Caco-2 (cell line): ENCODE results near the gene LAGE3. TPM values are rescaled to one million over a fixed set of nuclear protein-coding genes. Genes with fewer than 3 reads are reported as not detected.

ENCODE experiments used
- BruUV-seq: library from RNA; stranded (reverse); fragments of 400-500 nt; replicated peaks from 2 replicates; lab custom pipeline; 2021; lab: Mats Ljungman, UMichigan
- CTCF ChIA-PET: fragments of 300-600 bp; sonication (Branson Sonifier 250); formaldehyde crosslinking; loops from one replicate; lab custom pipeline; 2022; ENCODE audit warnings: antibody characterized with exemption; lab: Charles Lee
- POLR2A ChIA-PET: fragments of 300-600 bp; sonication (Branson Sonifier 250); formaldehyde crosslinking; loops from one replicate; lab custom pipeline; 2022; ENCODE audit warnings: antibody characterized with exemption; lab: Charles Lee
- DNase-seq, 2 experiments: peaks; one replicate each; pipeline versions ENCODE4 v3.0.0 to v3.0.0-alpha.2; 2020 to 2022
- H3K27me3 ChIP-seq: replicated peaks from 2 replicates; pipeline ENCODE4 v1.6.0; 2011; ENCODE audit warnings: low read length; ENCODE audit not compliant: control insufficient read depth, insufficient read depth
- H3K36me3 ChIP-seq: 2 replicates; pipeline ENCODE4 v1.5.1; 2011; ENCODE audit warnings: low read length; ENCODE audit not compliant: control insufficient read depth, insufficient read depth
- H3K4me1 ChIP-seq: fragments of 250-450 bp; sonication (Bioruptor Pico); 2 replicates; pipeline ENCODE4 v1.5.1; 2020; ENCODE audit warnings: mild to moderate bottlenecking
- H3K4me3 ChIP-seq: 2 replicates; pipeline ENCODE4 v1.5.1; 2011; ENCODE audit warnings: low read depth, mild to moderate bottlenecking, control low read depth, low read length
- H3K9me3 ChIP-seq: fragments of 250-450 bp; sonication (Bioruptor Pico); 2 replicates; pipeline ENCODE4 v1.5.1; 2020; ENCODE audit warnings: mild to moderate bottlenecking, moderate library complexity
- H3K27ac Mint-ChIP-seq: one replicate; pipeline ENCODE4 v1.8.0; 2022; ENCODE audit warnings: mixed read lengths; ENCODE audit not compliant: unreplicated experiment
- H3K27me3 Mint-ChIP-seq: one replicate; pipeline ENCODE4 v1.8.0; 2022; ENCODE audit warnings: mixed read lengths; ENCODE audit not compliant: insufficient read depth, unreplicated experiment
- H3K36me3 Mint-ChIP-seq: one replicate; pipeline ENCODE4 v1.8.0; 2022; ENCODE audit warnings: mild to moderate bottlenecking, mixed read lengths; ENCODE audit not compliant: insufficient read depth, unreplicated experiment
- H3K4me1 Mint-ChIP-seq: one replicate; pipeline ENCODE4 v1.8.0; 2022; ENCODE audit warnings: low read depth, mixed read lengths; ENCODE audit not compliant: unreplicated experiment
- H3K4me3 Mint-ChIP-seq: one replicate; pipeline ENCODE4 v1.8.0; 2022; ENCODE audit warnings: mild to moderate bottlenecking, moderate library complexity, mixed read lengths; ENCODE audit not compliant: unreplicated experiment
- H3K9me3 Mint-ChIP-seq: one replicate; pipeline ENCODE4 v1.8.0; 2022; ENCODE audit warnings: mixed read lengths; ENCODE audit not compliant: unreplicated experiment
- intact Hi-C: fragments of 100-400 bp; cut with micrococcal nuclease; formaldehyde crosslinking; loops from one replicate; pipeline ENCODE4 v1.10.0; 2022; ENCODE audit not compliant: unreplicated experiment
- total RNA-seq: library from RNA; stranded (reverse); gene quantifications from 2 replicates; pipeline ENCODE4 v1.2.3, GENCODE V29; 2022
- TF ChIP-seq, protein P1 (sequence below), 2 experiments: fragments of 200-600 bp in 1 of 2; IDR thresholded peaks; 1 replicate in 1 of 2; 2 replicates in 1 of 2; pipeline versions ENCODE4 v1.5.1 to v1.8.0; 2011 to 2022; ENCODE audit warnings: antibody characterized with exemption in 1 of 2, control low read depth in 1 of 2, inconsistent platforms in 1 of 2, low read depth in 1 of 2, low read length in 1 of 2, mild to moderate bottlenecking in 1 of 2, moderate library complexity in 1 of 2; ENCODE audit not compliant: insufficient read depth in 1 of 2, severe bottlenecking in 1 of 2, unreplicated experiment in 1 of 2

The LAGE3 gene
- total RNA-seq, 1 experiment from 2014 or later: 26.0 TPM

DNA sequence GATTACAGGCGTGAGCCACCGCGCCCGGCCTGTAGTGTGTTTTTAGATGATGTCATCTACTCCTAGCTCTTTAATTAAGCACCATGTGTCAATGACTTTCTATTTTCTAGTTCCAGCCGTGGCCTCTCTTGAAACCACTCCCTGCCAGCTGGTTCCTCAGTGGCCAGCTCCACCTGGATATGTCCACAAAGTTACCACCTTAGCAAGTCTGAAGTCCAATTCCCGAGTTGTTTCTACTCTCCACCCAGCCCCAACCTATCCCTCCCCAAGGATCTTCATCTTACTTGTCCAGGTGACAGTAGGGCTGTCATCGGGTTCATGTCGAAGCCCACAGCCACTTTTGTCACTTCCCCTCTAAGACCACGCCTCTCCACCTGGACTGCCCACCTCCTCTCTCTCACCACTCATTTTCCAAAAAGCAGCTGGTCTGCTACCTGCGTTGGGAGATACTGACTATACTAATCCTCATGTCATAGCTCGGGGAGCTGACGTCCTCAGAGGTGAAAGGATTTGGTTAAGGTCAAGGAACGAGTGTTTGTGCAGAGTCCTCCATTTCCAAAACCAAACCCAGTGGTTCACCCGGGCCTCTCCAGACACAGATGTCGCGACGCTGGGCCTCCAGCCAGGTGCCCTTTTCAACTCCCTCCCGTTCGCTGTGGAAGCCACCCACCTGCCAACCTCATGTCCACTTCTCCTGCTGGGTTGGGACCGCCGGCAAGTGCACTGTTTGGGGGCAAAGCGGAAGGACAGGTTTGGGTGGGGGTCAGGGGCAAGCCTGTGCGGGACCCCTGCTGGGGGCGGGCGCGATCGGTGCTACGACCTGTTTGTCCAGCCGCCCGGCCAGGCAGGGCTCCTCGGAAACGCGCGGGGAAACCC lies 36.2 kb upstream of the LAGE3 start:
- POLR2A ChIA-PET: interaction anchor here (1.1 to 2.0 kb wide), 2 partner anchors 25 to 29 kb away, joined by 3 to 8 read pairs; partner anchors contain the start of genes SLC10A3 and UBL4A
- intact Hi-C loops: loop anchor here (5.0 kb wide), 1 partner anchor 38 kb away; the partner anchor contains the start of gene LAGE3
- TF ChIP-seq, protein P1, sequence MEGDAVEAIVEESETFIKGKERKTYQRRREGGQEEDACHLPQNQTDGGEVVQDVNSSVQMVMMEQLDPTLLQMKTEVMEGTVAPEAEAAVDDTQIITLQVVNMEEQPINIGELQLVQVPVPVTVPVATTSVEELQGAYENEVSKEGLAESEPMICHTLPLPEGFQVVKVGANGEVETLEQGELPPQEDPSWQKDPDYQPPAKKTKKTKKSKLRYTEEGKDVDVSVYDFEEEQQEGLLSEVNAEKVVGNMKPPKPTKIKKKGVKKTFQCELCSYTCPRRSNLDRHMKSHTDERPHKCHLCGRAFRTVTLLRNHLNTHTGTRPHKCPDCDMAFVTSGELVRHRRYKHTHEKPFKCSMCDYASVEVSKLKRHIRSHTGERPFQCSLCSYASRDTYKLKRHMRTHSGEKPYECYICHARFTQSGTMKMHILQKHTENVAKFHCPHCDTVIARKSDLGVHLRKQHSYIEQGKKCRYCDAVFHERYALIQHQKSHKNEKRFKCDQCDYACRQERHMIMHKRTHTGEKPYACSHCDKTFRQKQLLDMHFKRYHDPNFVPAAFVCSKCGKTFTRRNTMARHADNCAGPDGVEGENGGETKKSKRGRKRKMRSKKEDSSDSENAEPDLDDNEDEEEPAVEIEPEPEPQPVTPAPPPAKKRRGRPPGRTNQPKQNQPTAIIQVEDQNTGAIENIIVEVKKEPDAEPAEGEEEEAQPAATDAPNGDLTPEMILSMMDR (IDR thresholded peaks at IDR 0.05; ENCODE audit: insufficient read depth in 1 of 2, low read depth in 1 of 2, low read length in 1 of 2, severe bottlenecking in 1 of 2, unreplicated experiment in 1 of 2): no peak
- BruUV-seq: TSS peak; percentile 54
- H3K27me3 Mint-ChIP-seq: no peaks in the 10 kb centered on the region
- H3K4me3 ChIP-seq: peak overlapping the region; percentile 79
- peak overlapping the region; percentile 39 for H3K27ac Mint-ChIP-seq
- no peaks in the 10 kb centered on the region for H3K9me3 Mint-ChIP-seq
- peaks cover 10% of the 10 kb centered on the region for H3K4me1 ChIP-seq
- peak overlapping the region; percentile 88 for H3K4me3 Mint-ChIP-seq
- no peaks in the 10 kb centered on the region for H3K9me3 ChIP-seq
- CTCF ChIA-PET: interaction anchor here (0.6 to 0.7 kb wide), 2 partner anchors 12 to 15 kb away, joined by 3 read pairs; no protein-coding TSS in a partner anchor
- no peak for DNase-seq
- peaks cover 10% of the 10 kb centered on the region for H3K36me3 Mint-ChIP-seq
- peaks cover 6% of the 10 kb centered on the region for H3K4me1 Mint-ChIP-seq
- H3K36me3 ChIP-seq: no peaks in the 10 kb centered on the region
- H3K27me3 ChIP-seq: no peaks in the 10 kb centered on the region

DNA sequence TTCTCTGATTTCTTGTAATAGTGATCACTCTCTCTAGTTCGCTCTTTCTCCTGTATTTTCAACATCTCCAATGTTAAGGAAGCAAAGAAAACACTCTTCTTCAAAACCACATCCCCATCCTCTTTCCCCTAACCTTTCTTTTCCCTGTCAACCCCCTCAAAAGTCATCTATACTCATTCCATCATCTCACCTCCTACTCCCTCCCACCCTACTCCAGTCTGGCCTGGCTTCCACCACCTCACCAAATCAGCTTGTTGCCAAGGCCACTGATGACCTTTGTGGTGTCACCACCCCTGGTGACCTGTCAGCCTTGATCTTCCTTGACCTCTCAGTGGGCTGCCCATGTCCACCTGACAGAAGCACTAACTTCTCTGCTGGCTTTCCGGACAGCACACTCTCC lies 34.6 kb upstream of the LAGE3 start:
- ChIA-PET CTCF (no interaction called here), POLR2A (no interaction called here)
- H3K27ac Mint-ChIP-seq: no peak overlapping the region

DNA sequence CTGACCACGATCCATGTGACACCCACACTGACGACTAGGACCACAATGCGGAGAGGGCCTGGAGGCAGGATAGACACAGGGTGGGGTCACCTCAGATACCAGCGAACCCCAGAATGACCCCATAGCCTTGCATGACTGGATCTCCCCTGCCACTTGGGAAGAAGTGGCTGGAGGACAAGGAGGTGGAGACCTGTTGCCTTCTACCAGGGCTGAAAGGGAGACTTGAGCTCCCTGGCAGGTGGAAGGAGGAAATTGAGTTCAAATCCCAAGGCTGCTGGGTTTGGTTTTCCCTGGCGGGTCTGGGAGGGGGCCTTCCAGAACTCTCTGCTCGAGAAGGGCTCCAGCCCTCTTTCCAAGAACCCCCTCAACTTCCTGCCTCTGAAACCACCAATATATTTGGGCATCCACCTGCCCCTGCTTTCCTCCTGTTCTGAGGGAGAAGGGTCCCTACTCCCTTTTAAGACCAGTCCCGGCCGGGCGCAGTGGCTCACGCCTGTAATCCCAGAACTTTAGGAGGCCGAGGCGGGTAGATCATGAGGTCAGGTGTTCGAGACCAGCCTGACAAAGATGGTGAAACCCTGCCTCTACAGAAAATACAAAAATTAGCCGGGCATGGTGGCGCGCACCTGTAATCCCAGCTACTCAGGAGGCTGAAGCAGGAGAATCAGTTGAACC lies 33.9 kb upstream of the LAGE3 start:
- Histone ChIP-seq H3K27me3 (no peaks in the 10 kb centered on the region), H3K9me3 (no peaks in the 10 kb centered on the region), H3K4me1 (peaks cover 10% of the 10 kb centered on the region), H3K4me3 (no peak overlapping the region), H3K36me3 (no peaks in the 10 kb centered on the region)
- Mint-ChIP-seq H3K4me3 (no peak overlapping the region), H3K36me3 (peaks cover 10% of the 10 kb centered on the region), H3K27me3 (no peaks in the 10 kb centered on the region), H3K27ac (no peak overlapping the region), H3K4me1 (peaks cover 3% of the 10 kb centered on the region), H3K9me3 (no peaks in the 10 kb centered on the region)
- CTCF ChIA-PET: no interaction called here
- DNase-seq: no peak
- POLR2A ChIA-PET: no interaction called here
- TF ChIP-seq, protein P1 (IDR thresholded peaks at IDR 0.05; ENCODE audit: insufficient read depth in 1 of 2, low read depth in 1 of 2, low read length in 1 of 2, severe bottlenecking in 1 of 2, unreplicated experiment in 1 of 2): no peak
- BruUV-seq: no TSS peak
- intact Hi-C loops: no loop called here

More for the DNA sequence above, 34.6 kb upstream of the LAGE3 start:
- intact Hi-C loops: no loop called here
- Mint-ChIP-seq H3K4me3 (no peak overlapping the region), H3K27me3 (no peaks in the 10 kb centered on the region), H3K36me3 (peaks cover 10% of the 10 kb centered on the region), H3K4me1 (peaks cover 6% of the 10 kb centered on the region), H3K9me3 (no peaks in the 10 kb centered on the region)
- H3K4me3 ChIP-seq: no peak overlapping the region
- no peaks in the 10 kb centered on the region for H3K9me3 ChIP-seq
- H3K36me3 ChIP-seq: no peaks in the 10 kb centered on the region
- H3K27me3 ChIP-seq: no peaks in the 10 kb centered on the region
- no TSS peak for BruUV-seq
- no peak for DNase-seq
- H3K4me1 ChIP-seq: peaks cover 10% of the 10 kb centered on the region
- TF ChIP-seq, protein P1 (IDR thresholded peaks at IDR 0.05; ENCODE audit: insufficient read depth in 1 of 2, low read depth in 1 of 2, low read length in 1 of 2, severe bottlenecking in 1 of 2, unreplicated experiment in 1 of 2): no peak
